H9 (cell line): Measurements from ENCODE around the gene SLC17A7. TPM values are rescaled to one million over a fixed set of nuclear protein-coding genes. Genes with fewer than 3 reads are reported as not detected.

Source experiments
- DNase-seq: peaks from one replicate; pipeline ENCODE4 v3.0.0-alpha.2; 2017
- H2AFZ ChIP-seq: one replicate; pipeline ENCODE4 v1.6.1; 2013; ENCODE audit warnings: mild to moderate bottlenecking, low read length, control low read depth, moderate library complexity
- H2AK5ac ChIP-seq: 2 replicates; pipeline ENCODE4 v1.6.1; 2013; ENCODE audit warnings: low read length, control low read depth, mixed read lengths; ENCODE audit not compliant: insufficient read length
- H2BK120ac ChIP-seq: one replicate; pipeline ENCODE4 v1.6.1; 2013; ENCODE audit warnings: low read depth, mild to moderate bottlenecking, low read length, control low read depth, inconsistent platforms; ENCODE audit not compliant: poor library complexity, severe bottlenecking
- H2BK12ac ChIP-seq: 2 replicates; pipeline ENCODE4 v1.6.1; 2013; ENCODE audit warnings: low read length, control low read depth, mixed read lengths, low read depth; ENCODE audit not compliant: insufficient read length
- H2BK15ac ChIP-seq: 2 replicates; pipeline ENCODE4 v1.6.1; 2013; ENCODE audit warnings: low read depth, low read length, control low read depth
- H2BK20ac ChIP-seq: one replicate; pipeline ENCODE4 v1.6.1; 2013; ENCODE audit warnings: low read depth, mild to moderate bottlenecking, low read length, control low read depth, inconsistent platforms; ENCODE audit not compliant: poor library complexity, severe bottlenecking
- H2BK5ac ChIP-seq: 2 replicates; pipeline ENCODE4 v1.6.1; 2013; ENCODE audit warnings: low read length, control low read depth, mixed read lengths; ENCODE audit not compliant: insufficient read length
- H3K14ac ChIP-seq: 2 replicates; pipeline ENCODE4 v1.6.1; 2013; ENCODE audit warnings: low read length, control low read depth; ENCODE audit not compliant: insufficient read depth
- H3K18ac ChIP-seq: 2 replicates; pipeline ENCODE4 v1.6.1; 2013; ENCODE audit warnings: low read depth, mild to moderate bottlenecking, mixed read lengths, low read length, control low read depth; ENCODE audit not compliant: insufficient read length
- H3K23ac ChIP-seq: 2 replicates; pipeline ENCODE4 v1.6.1; 2013; ENCODE audit warnings: low read length, control low read depth, mixed read lengths, low read depth; ENCODE audit not compliant: insufficient read length
- H3K23me2 ChIP-seq: 2 replicates; pipeline ENCODE4 v1.6.1; 2013; ENCODE audit warnings: low read depth, mild to moderate bottlenecking, mixed read lengths, low read length, control low read depth; ENCODE audit not compliant: insufficient read length, poor library complexity, severe bottlenecking
- H3K27ac ChIP-seq: 2 replicates; pipeline ENCODE4 v1.5.1; 2013; ENCODE audit warnings: low read length, control low read depth, mixed read lengths, low read depth; ENCODE audit not compliant: insufficient read length
- H3K27me3 ChIP-seq: 2 replicates; pipeline ENCODE4 v1.6.1; 2013; ENCODE audit warnings: low read length, control low read depth, inconsistent platforms; ENCODE audit not compliant: insufficient read depth
- H3K4ac ChIP-seq: 2 replicates; pipeline ENCODE4 v1.6.1; 2013; ENCODE audit warnings: low read depth, mild to moderate bottlenecking, control low read depth, inconsistent platforms, low read length, moderate library complexity
- H3K4me1 ChIP-seq: 2 replicates; pipeline ENCODE4 v1.6.1; 2013; ENCODE audit warnings: low read length, control low read depth, inconsistent platforms; ENCODE audit not compliant: insufficient read depth
- H3K4me2 ChIP-seq: 2 replicates; pipeline ENCODE4 v1.6.1; 2013; ENCODE audit warnings: low read length, control low read depth, mixed read lengths; ENCODE audit not compliant: insufficient read length, insufficient read depth
- H3K56ac ChIP-seq: 2 replicates; pipeline ENCODE4 v1.6.1; 2013; ENCODE audit warnings: low read depth, mild to moderate bottlenecking, mixed read lengths, low read length, control low read depth; ENCODE audit not compliant: insufficient read length
- H3K79me1 ChIP-seq: 2 replicates; pipeline ENCODE4 v1.6.1; 2013; ENCODE audit warnings: low read depth, mild to moderate bottlenecking, moderate library complexity, low read length, control low read depth, inconsistent platforms; ENCODE audit not compliant: insufficient read depth, poor library complexity, severe bottlenecking
- H3K79me2 ChIP-seq: 2 replicates; pipeline ENCODE4 v1.6.1; 2013; ENCODE audit warnings: low read length, control low read depth, inconsistent platforms; ENCODE audit not compliant: insufficient read depth
- H3K9ac ChIP-seq: 2 replicates; pipeline ENCODE4 v1.6.1; 2013; ENCODE audit warnings: low read length, control low read depth, mixed read lengths; ENCODE audit not compliant: insufficient read length; ENCODE audit errors: extremely low read depth
- H3K9me3 ChIP-seq: one replicate; pipeline ENCODE4 v1.6.1; 2013; ENCODE audit warnings: low read depth, low read length, inconsistent platforms; ENCODE audit not compliant: control insufficient read depth
- H3T11ph ChIP-seq: one replicate; pipeline ENCODE4 v1.6.1; 2013; ENCODE audit warnings: mild to moderate bottlenecking, low read length, control low read depth, inconsistent platforms
- H4K20me1 ChIP-seq: one replicate; pipeline ENCODE4 v1.6.1; 2013; ENCODE audit not compliant: control insufficient read depth, insufficient read length, insufficient read depth
- H4K5ac ChIP-seq: 2 replicates; pipeline ENCODE4 v1.6.1; 2013; ENCODE audit warnings: low read depth, mild to moderate bottlenecking, mixed read lengths, low read length, control low read depth; ENCODE audit not compliant: insufficient read length
- H4K8ac ChIP-seq: replicated peaks from 2 replicates; pipeline ENCODE4 v1.6.1; 2013; ENCODE audit warnings: low read length, control low read depth, mixed read lengths, low read depth; ENCODE audit not compliant: insufficient read length
- H4K91ac ChIP-seq: 2 replicates; pipeline ENCODE4 v1.6.1; 2013; ENCODE audit warnings: low read depth, mild to moderate bottlenecking, moderate library complexity, mixed read lengths, low read length, control low read depth; ENCODE audit not compliant: insufficient read length
- H3K27ac Mint-ChIP-seq, 3 experiments: 2 replicates in 2 of 3; 3 replicates in 1 of 3; pipeline ENCODE4 v1.8.0; 2020 to 2021; ENCODE audit warnings: mixed read lengths in 3 of 3, mild to moderate bottlenecking in 1 of 3, moderate library complexity in 1 of 3
- H3K27me3 Mint-ChIP-seq: 2 replicates; pipeline ENCODE4 v1.8.0; 2021; ENCODE audit warnings: low read depth, mild to moderate bottlenecking, moderate library complexity, mixed read lengths
- H3K36me3 Mint-ChIP-seq, 3 experiments: 2 replicates in 2 of 3; 3 replicates in 1 of 3; pipeline ENCODE4 v1.8.0; 2020 to 2021; ENCODE audit warnings: low read depth in 3 of 3, mixed read lengths in 3 of 3; ENCODE audit not compliant: insufficient read depth in 1 of 3
- H3K4me1 Mint-ChIP-seq, 2 experiments: 2 replicates each; pipeline ENCODE4 v1.8.0; 2020; ENCODE audit warnings: mixed read lengths in 2 of 2
- H3K4me3 Mint-ChIP-seq, 2 experiments: 2 replicates in 1 of 2; 3 replicates in 1 of 2; pipeline ENCODE4 v1.8.0; 2020 to 2021; ENCODE audit warnings: mild to moderate bottlenecking in 2 of 2, mixed read lengths in 2 of 2, moderate library complexity in 1 of 2
- H3K9me3 Mint-ChIP-seq, 2 experiments: 2 replicates in 1 of 2; 3 replicates in 1 of 2; pipeline ENCODE4 v1.8.0; 2020; ENCODE audit warnings: mild to moderate bottlenecking in 2 of 2, mixed read lengths in 2 of 2, moderate library complexity in 1 of 2
- WGBS: extraction: QIAGEN DNeasy Blood & Tissue Kit; methylation state at CpG from one replicate; pipeline ENCODE4 v1.1.7; 2013; ENCODE audit warnings: missing lambda C conversion rate, low lambda C conversion rate, mixed read lengths; ENCODE audit not compliant: insufficient read length; ENCODE audit errors: extremely low coverage; 5-methylcytosine and 5-hydroxymethylcytosine counted together
- total RNA-seq: library from RNA; stranded (reverse); gene quantifications from 2 replicates; pipeline ENCODE4 v1.2.1, GENCODE V29; 2021
- TF ChIP-seq, protein P1 (sequence below): fragments of 200-600 bp; sonication (generic); conservative IDR thresholded peaks from 3 replicates; pipeline ENCODE4 v1.8.0; 2021; ENCODE audit warnings: antibody characterized with exemption, mild to moderate bottlenecking

The SLC17A7 gene
- total RNA-seq, 1 experiment from 2014 or later = 1.3 TPM

DNA sequence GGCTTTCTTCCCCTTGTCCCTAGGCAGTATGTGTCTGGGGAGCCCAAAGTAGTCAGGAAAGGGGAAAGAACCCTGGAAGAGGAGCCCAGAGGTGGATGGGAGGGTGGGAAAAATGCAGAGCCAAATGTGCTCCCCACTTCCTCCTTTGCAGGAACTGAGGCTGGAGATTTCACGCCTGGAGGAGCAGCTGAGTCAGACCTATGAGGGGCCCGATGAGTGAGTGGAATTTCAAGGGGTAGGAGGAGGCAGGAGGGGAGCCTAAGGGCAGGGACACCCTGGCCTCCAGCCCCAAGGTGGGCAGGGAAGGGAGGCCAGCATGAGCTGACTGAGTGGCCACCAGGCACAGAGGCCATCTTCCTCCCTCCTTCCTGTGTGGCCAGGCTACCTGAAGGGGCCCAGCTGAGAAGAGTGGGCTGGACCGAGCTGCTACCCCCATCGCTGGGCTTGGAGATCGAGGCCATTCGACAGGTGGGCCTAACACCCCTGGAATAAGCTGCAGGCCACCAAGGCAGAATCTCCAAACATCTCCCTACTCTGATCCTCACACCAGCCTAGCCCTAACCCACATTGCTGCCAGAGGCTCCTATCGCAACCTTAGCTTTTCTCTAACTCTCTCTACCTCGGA, 32.4 kb downstream of the SLC17A7 start:
- TF ChIP-seq, protein P1, sequence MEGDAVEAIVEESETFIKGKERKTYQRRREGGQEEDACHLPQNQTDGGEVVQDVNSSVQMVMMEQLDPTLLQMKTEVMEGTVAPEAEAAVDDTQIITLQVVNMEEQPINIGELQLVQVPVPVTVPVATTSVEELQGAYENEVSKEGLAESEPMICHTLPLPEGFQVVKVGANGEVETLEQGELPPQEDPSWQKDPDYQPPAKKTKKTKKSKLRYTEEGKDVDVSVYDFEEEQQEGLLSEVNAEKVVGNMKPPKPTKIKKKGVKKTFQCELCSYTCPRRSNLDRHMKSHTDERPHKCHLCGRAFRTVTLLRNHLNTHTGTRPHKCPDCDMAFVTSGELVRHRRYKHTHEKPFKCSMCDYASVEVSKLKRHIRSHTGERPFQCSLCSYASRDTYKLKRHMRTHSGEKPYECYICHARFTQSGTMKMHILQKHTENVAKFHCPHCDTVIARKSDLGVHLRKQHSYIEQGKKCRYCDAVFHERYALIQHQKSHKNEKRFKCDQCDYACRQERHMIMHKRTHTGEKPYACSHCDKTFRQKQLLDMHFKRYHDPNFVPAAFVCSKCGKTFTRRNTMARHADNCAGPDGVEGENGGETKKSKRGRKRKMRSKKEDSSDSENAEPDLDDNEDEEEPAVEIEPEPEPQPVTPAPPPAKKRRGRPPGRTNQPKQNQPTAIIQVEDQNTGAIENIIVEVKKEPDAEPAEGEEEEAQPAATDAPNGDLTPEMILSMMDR = no peak
- H4K8ac ChIP-seq = no peak overlapping the region
- H3K14ac ChIP-seq = no peak overlapping the region
- H2AK5ac ChIP-seq = no peak overlapping the region
- no peak overlapping the region for H2BK120ac ChIP-seq
- H2BK5ac ChIP-seq = no peak overlapping the region
- no peak overlapping the region for H3K4ac ChIP-seq
- H3K27ac Mint-ChIP-seq = no peak overlapping the region; a peak in 2 of 7 replicates
- no peak overlapping the region for H3K4me2 ChIP-seq
- no peaks in the 10 kb centered on the region for H3K79me1 ChIP-seq
- H3K9ac ChIP-seq = no peak overlapping the region
- no peaks in the 10 kb centered on the region for H3K27me3 ChIP-seq
- no peaks in the 10 kb centered on the region; a peak in 1 of 7 replicates for H3K36me3 Mint-ChIP-seq
- H3T11ph ChIP-seq = no peak overlapping the region
- peaks cover 1% of the 10 kb centered on the region for H4K20me1 ChIP-seq
- H3K27me3 Mint-ChIP-seq = peaks cover 11% of the 10 kb centered on the region
- H4K5ac ChIP-seq = no peak overlapping the region
- H2BK15ac ChIP-seq = no peak overlapping the region
- H3K56ac ChIP-seq = no peak overlapping the region
- no peak overlapping the region for H3K23ac ChIP-seq
- no peak overlapping the region for H3K4me3 Mint-ChIP-seq
- no peaks in the 10 kb centered on the region for H3K23me2 ChIP-seq
- no CpG with 5 or more reads among the region's 8 CpGs for WGBS
- no peak overlapping the region for H4K91ac ChIP-seq
- H3K4me1 Mint-ChIP-seq = peaks cover 37 to 38% of the 10 kb centered on the region in 2 experiments
- H3K18ac ChIP-seq = no peak overlapping the region
- H2BK20ac ChIP-seq = no peak overlapping the region
- no peak overlapping the region for H2AFZ ChIP-seq
- DNase-seq = no peak
- no peak overlapping the region for H2BK12ac ChIP-seq
- no peaks in the 10 kb centered on the region for H3K79me2 ChIP-seq
- H3K27ac ChIP-seq = no peak overlapping the region
- H3K9me3 Mint-ChIP-seq = no peaks in the 10 kb centered on the region
- H3K9me3 ChIP-seq = no peaks in the 10 kb centered on the region
- H3K4me1 ChIP-seq = peaks cover 6% of the 10 kb centered on the region; the same call in 1 of the 2 replicates
